Measurements from ENCODE around the gene SLC22A4.

DNA sequence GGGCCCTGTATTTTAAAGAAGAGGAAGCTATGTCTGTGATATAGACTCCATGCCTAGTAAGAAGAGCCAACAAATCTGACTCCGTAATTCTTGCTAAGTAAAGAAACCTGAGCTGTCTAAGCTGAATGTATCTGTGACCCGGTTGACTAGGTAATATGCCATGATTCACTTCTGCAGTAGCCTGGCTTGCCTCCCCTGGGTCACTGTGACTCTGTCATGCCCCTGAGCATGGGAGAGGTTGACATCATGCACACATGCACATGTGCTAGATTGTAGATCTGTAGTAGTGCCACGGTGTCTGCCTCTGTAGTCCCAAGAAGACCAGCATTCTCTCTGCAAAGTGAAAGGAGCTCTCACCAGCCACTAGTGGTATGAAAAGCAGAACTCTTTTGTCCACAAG lies 84.4 kb downstream of the SLC22A4 start:
- TF ChIP-seq, protein P1, sequence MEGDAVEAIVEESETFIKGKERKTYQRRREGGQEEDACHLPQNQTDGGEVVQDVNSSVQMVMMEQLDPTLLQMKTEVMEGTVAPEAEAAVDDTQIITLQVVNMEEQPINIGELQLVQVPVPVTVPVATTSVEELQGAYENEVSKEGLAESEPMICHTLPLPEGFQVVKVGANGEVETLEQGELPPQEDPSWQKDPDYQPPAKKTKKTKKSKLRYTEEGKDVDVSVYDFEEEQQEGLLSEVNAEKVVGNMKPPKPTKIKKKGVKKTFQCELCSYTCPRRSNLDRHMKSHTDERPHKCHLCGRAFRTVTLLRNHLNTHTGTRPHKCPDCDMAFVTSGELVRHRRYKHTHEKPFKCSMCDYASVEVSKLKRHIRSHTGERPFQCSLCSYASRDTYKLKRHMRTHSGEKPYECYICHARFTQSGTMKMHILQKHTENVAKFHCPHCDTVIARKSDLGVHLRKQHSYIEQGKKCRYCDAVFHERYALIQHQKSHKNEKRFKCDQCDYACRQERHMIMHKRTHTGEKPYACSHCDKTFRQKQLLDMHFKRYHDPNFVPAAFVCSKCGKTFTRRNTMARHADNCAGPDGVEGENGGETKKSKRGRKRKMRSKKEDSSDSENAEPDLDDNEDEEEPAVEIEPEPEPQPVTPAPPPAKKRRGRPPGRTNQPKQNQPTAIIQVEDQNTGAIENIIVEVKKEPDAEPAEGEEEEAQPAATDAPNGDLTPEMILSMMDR (IDR thresholded peaks at IDR 0.05), result no peak
- no peak for TF ChIP-seq POLR2A (IDR thresholded peaks at IDR 0.05)
- peak in 2 of 3 donors; percentile 36 to 54 for TF ChIP-seq POLR2AphosphoS5 (IDR thresholded peaks at IDR 0.05)
